GM19023 (cell line): ENCODE data around the gene ZNRF1.

ENCODE experiments used
- ATAC-seq: cut with Tn5 transposase; IDR thresholded peaks from one replicate; pipeline ENCODE4 v1.9.1; 2021; ENCODE audit warnings: mild to moderate bottlenecking, moderate library complexity; ENCODE audit not compliant: unreplicated experiment

The ZNRF1 gene

GRCh38 chr16:75095204-75095621 lies 96.4 kb downstream of the ZNRF1 start:
- ATAC-seq, result no peak

- ATAC-seq, result no peak
These were observed 97.8 kb downstream of the ZNRF1 start for GRCh38 chr16:75096656-75097055.

GRCh38 chr16:75097191-75097761 lies 98.5 kb downstream of the ZNRF1 start:
- no peak for ATAC-seq

DNA sequence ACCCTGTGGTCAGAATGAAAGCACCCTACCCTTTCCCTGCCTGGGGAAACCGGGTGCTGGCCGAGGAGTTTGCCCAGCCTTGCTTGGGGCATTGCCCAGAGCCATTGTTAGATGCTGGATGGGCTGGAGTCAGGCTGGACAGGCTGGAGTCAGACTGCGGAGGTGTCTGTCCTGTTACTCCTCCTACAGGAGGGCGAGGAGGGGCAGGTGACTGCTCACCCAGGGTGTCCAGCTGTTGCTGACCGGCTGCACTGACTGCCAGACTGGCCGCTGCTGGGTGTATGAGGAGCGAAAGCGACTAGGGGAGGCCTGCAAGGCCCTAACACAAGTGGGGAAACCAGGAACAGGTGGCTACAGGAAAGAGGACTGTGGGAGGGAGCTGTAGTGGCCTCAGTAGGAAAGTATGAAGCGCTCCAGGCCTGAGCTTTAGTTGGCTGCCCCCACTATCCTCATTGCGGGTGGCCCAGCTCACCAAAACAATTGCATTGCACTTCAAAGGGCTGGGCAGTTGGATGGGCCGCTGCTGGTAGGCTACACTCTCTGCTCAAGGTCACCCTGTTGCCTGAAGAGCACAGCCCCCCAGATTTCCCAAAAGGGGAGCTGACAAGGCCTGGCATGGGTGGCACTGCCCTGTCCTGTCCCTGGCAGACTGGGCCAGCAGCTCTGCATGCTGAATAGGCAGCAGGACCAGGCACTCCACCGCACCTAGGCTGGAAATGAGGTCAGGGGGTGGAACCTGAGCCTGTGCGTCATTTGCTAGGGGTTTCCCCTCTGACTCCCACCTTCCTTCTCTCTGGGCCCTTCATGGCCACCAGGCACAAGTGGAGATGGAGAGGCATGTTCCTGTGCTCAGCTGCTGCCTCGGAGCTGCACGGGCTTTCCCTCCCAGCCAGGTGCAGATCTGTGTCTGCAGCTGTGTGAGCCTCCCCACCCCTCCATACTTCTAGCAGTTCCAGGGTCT lies 99.4 kb downstream of the ZNRF1 start:
- no peak for ATAC-seq

- no peak for ATAC-seq
These were observed 100.3 kb downstream of the ZNRF1 start for GRCh38 chr16:75099075-75099667.

DNA sequence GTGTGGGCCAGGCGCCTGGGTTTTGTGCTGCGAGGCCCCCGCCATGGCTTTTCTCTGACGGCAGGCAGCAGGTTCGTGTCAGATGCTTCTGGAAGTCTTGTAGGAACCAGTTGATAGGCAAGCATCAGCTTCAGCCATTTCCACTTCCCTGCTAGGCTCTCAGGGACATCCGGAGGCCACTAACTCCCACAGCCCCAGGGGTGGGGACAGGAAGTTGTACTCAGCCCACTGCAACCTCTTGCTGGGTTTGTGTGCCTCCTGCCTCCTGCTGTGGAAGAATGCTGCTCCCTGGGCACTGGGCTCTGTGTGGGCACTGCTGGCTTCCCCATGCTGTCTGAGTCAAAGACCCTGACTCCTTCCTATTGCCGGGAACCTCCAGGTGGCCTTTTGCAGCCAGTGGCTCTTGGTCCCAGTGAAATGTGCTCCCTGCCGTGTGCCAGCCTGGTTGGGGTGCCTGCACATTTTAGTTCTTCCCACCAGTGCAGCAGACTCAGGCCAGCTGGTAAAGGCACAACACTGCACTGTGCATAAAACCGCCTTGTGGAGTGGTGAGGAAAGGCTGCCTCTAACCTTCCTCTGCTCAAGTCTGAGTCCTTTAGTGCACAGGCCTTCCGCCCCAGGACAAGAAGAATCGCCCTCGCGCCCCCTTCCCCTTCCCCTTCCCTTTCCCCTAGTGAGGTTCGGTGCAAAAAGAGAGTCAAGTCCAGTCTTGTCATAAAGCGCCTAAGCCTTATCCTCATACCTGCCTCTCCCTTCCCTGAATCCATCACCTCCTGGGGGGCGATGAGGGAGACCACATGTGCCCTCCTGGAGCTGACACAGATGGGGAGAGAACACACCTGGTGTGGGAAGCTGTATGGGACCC lies 101.1 kb downstream of the ZNRF1 start:
- ATAC-seq, result no peak

DNA sequence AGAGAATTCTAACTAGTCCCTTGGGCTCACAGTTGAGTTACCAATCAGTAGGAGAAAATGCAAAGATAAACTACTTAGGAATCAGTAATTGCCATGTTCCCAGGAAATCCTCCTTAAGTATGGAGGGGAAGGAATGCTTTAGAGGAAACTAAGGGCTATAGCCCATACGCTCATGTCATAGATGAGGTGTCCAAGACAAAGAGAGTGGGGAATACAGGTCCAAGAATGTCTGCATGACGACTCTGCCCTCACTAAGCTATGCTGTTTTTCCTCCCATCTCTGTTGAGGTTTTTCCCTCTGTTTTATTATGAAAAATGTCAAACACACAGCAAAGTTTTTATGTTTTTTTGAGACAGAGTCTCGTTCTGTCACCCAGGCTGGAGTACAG lies 101.8 kb downstream of the ZNRF1 start:
- ATAC-seq, result no peak

DNA sequence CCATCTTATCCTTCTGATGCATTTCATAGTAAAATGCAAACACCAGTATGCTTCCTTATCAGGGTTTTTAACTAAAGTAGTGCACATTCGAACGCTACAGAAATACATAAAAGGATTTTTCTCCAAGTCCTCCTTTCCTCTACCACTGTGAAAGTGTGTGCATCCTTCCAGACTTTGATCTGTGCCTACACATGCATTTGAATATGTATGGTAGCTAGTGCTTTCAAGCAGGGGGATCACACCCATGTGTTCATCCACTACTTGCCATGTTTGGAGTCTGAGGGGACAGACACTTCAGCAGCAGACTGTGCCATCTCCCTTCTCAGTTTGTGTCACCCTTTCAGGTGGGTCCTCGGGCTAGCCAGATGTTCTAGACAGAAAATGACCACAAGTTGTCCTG lies 102.8 kb downstream of the ZNRF1 start:
- no peak for ATAC-seq

GRCh38 chr16:75102595-75102994 lies 103.8 kb downstream of the ZNRF1 start:
- ATAC-seq, result no peak

- ATAC-seq, result no peak
These were observed 105.2 kb downstream of the ZNRF1 start for GRCh38 chr16:75103994-75104393.

DNA sequence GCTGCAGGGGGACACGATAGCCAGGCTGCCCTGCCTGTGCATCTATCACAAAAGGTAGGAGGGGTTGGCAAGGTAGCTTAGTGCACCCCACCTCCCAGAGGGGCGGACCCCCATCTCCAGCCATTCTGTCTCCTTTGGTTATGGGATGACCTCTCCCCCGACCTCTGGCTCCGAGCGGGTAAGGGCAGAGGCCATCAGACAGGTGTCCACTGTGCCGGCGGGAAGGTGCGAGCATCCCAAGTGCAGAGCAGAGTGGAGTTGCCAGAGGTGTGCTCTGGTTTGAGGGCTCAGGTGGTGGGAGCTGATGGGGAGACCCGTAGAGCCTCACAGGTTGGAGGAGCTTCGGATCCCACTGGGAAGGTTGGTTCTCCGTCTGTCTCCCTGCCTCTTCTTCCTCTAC lies 106.0 kb downstream of the ZNRF1 start:
- ATAC-seq, result no peak

DNA sequence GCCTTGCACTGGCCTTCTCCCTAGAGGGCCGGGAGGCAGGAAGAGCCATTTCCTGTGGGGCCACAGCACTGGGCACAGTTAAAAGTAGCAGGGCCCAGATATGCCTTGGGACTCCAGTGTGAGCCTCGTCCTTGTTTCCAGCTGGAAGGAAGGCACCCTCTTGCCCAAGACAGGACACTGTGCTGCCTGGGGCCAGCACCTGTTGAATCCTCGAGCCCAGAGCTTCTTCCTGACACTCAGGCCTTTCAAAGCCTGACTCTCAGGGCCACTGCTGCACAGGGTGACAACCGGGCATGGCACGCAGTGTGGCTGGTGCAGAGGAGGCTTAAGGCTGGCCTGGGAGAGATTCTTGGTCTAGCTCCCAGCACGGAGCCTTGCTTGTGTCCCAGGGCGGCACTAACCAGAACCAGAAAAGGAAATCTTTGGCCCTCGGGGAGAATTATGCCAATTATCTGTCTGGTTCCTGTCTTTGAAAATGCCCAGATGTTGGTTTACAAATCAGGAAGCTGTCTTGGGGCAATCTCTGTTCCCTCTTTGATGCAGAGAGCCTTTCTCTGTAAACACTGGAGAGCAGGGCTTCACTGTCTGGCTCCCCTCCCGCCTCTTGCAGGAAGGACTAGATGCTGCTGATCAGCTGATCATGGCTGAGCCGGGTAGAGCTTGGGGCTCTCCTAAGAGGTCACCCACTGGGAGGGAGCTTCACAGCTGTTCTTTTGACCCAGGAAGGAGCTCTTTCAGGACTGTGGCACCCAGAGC lies 106.7 kb downstream of the ZNRF1 start:
- ATAC-seq, result no peak

DNA sequence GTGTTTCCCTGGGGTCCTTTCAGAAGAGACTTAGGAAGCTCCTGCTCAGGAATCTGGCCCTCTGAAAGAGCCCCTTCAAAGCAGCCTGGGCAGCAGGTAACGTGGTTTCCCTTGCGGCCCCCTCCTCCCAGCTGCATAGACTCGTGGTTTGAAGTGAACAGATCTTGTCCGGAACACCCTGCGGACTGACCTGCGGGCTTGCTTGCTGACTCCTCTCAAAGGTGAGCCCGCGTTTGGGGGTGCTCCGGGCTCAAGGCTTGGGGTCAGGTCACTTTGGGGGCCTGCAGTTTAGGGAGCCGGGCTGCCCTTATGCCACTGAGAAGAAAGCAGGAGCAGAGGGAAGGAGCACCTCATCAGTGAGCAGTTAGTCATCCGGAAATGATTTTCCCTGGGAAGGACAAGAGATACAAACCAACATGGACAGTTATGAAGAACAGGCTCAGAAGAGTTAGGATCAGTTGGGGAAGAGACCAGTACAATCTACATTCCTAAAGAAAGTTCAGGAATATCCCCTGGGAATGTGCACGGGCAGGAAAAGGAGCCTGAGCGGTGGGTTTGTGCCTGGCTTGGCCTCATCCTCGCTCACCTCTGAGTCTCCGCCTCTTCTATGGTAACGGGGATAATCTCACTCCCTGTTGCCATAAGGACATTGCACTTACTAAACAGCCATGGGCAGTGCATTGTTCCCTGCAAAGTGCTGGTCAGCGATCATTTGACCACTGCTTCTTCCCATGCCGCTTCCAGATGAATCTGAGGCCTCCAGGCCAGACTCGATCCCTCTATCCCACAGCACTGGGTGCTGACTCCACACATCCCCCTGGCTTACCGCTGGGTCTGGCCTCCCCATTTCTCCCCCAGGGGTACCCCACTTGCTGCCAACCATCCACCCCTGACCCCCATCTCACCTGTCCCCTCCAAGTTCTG lies 107.8 kb downstream of the ZNRF1 start:
- ATAC-seq, result no peak

GRCh38 chr16:75107505-75107904 lies 108.7 kb downstream of the ZNRF1 start:
- ATAC-seq, result no peak

- ATAC-seq, result no peak
These were observed 110.2 kb downstream of the ZNRF1 start for GRCh38 chr16:75108792-75109731.

DNA sequence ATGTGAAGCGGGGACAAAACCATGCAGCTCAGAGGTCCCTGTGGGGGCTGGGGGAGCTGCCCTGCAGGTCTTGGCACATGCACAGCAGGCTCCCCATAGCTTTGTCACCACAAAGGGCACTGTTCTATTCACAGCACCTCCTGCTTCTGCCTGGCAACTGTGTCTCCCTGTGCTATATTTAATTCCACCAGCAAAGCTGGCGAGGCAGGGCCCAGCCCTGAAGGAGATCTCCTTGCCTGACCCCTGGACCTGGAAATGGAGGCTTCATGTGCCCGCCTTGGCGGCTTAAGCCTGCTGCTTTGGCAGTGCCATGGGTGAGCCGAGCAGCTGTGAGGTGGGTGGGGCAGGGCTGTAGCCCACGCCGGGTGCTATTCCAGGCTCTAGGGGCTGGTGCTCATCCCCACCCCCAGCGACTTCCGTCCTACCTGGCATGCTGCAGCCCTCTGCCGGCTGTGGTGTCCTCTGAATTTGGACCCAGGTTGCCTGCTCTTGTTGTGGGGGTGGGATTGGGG lies 111.0 kb downstream of the ZNRF1 start:
- ATAC-seq, result no peak

DNA sequence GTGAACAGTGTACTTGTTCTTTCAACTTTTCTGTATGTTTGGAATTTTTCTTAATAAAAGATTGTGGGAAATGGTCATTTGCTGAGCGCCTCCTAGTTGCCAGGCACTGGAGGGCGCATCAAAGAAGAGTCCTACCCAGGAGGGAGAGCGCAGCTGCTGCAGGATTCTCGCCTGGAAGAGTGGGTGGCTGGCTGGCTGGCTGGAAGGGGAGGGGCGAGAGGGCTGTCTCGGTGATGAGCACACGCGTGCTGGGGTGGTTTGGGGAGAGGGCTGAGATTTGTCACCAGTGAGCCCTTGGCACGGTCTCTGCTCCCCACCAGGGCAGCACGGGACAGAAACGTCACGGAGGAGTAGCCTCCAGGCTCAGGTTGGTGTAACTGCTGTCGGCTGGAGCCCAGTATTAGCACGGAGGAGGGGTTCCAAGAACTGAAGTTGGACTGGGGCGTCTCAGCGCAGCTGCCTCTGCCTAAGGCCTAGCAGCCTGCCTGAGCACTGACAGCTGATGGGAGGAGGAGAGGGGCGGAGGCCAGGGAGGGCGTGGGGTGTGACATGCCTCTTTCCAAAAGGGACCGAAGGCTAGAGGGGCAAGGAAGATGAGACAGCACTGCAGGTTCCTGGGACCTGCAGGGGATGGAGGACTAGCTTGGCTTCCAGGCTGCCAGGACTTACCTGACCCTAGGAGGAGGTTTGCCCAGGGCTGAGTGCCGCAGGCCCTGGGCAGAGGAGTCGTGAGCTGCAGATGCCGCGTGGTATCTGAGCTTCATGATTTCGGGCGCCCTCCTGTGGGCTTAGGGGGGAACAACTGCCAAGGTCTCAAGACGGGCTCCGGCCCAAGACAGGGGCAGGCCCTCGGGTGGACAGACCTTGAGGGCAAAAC lies 112.1 kb downstream of the ZNRF1 start:
- ATAC-seq, result peak; percentile 75
